ENCODE results near the gene NAALADL2.

NAALADL2 gene

DNA sequence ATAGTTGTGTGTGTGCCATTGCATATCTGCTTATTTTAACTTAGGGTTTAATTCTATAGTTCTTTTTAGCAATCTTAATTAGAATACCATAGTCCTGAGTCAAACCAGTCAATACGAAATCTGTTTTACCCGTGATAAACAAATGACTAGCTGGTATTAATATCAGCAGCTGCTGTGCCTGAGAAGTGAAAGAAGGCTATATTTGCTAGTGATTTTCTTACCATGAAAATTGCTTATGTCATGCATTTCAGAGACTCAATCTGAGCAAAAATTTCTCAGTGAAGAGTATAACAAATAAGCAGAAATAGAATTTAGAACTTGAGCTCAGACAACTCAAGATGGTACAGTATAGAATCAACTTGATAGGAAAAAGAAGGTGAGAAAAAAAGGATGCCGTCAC, 820.4 kb downstream of the NAALADL2 start:
- DNase-seq (ENCODE audit: low read depth): no peak

DNA sequence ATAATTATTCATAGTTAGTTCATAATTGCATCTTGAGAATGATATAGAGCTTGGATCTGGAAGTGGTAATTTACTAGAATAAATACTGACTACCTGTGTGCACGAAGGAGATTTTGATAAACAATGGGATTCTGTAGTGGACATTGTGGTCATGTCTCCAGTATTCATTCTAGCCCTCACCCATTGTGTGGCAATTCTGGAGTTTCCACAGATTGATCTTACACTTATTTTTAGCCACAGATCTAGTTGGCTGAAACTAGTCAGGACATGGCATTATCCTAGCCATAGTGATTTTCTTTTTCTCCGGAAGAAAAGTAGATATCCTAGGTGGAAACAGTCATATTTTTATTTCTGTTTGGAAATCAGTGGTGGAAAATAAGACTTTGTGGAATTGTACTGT, 833.1 kb downstream of the NAALADL2 start:
- DNase-seq (ENCODE audit: low read depth): no peak

DNA sequence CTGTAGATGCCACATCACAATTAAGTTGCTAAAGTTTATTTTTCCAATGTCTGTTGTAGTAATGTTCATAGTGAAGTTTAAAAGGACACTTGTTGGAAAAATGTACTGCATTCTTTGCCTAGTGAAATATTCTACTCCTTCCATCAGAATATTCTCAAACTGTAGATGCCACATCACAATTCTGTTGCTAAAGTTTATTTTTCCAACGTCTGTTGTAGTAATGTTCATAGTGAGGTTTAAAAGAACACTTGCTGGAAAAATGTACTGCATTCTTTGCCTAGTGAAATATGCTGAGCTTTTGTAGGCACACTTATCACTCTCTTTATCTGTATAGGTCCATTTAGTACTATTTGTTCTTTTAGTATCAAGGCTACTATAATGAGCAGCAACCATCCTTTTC, 836.1 kb downstream of the NAALADL2 start:
- no peak for DNase-seq (ENCODE audit: low read depth)

DNA sequence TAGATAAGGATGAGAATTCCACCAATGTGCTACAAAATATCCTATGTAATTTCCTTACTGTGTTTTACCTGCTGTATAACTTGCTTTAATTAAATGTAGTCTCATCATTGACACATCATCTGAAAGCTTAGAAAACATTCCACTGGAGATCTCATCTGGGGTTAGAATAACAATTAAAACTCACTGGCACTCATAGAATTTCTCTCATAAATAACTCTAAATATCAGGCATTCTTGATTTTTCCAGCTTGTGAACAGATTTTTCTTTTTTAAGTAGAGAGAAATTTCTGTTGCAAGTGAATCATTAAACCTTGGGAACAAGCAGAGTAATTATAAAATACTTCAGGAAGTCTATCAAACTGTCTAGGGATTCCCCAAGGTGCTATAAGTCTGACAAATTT, 843.8 kb downstream of the NAALADL2 start:
- DNase-seq (ENCODE audit: low read depth): no peak

DNA sequence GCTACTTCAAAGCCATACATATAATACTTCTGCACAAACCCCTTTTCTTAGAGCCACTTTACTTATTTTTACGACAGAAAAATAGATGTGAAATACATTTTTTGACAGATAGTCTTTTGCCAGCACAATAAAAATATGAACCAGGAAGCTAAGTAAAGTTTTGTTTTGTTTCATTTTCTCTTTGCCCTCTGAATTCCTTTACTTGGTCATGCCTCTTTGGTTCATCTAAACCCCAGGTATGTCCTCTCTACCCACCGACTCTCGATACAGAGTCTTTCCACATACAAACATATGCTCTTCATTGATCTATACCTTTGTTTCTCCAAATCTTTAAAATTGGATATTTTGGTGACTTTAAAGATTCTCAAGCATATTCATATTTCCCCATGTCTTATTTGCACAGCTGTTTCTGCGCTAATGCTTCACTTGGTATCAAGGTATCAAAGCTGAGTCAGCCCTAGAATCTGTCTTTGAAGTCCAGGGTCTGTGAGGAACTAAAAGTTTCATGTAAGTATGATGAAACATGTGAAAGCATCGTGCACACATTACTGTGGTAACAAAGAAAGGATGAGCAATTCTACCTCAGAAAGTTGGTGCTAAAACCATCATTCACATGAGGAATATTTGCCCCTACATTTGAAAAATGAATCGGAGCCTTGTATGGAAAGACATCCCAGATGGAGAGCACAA, 845.4 kb downstream of the NAALADL2 start:
- DNase-seq (ENCODE audit: low read depth): peak; percentile 19

DNA sequence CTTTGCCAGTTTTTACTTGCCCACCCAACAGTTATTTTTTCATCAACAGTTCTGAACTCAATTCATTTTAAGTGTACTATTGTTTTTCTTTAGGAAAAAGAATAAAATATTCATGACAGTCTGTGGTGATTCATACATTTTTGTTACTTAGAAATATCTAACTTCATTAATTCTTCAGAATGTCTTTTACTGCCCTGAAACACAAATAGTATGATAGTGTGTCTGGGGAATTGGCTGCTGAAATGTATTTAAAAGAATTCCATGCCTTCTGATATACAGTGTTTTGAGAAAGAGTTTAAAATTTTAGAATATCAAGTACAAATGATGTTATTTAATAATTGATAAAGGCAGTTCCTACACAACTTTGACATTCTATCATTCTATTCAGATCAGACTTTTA, 854.1 kb downstream of the NAALADL2 start:
- no peak for DNase-seq (ENCODE audit: low read depth)

DNA sequence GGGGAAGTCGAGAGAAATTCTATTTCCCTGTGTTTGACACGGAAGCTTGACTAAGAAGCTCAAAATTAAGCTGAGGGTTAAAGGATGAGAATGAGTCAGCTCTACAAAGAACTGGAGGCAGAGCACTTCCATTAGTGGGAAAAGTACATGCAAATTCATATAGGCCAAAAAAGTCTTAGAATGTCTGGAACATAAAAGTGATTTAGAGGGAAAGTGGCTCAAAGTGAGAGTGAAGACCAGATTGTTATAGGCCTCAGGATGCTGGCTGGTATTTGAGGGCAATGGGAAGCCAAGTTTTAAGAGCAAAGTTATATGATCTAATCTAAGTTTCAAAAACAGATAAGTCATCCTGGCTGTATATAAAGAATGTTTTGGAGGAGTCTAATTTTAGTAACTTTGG, 857.3 kb downstream of the NAALADL2 start:
- peak; percentile 21 for DNase-seq (ENCODE audit: low read depth)

DNA sequence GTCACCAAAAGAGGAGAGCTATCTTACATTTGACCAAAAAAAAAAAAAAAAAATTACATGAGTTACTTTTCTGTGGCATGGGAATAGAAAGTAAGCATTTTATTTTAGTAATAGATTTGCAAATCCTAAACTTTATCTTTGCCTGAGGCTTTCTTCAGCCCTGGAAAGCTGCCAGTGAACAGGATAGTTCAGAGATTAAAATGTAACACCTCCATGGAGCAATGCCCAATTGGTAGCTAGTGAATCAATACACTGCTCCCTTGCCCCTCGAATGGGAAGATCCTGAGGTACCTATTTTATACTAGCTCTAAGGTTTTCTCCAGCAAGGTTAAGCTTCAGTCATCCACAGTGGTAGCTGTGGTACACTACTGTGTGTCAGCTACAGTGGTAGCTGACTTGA, 867.1 kb downstream of the NAALADL2 start:
- no peak for DNase-seq (ENCODE audit: low read depth)

DNA sequence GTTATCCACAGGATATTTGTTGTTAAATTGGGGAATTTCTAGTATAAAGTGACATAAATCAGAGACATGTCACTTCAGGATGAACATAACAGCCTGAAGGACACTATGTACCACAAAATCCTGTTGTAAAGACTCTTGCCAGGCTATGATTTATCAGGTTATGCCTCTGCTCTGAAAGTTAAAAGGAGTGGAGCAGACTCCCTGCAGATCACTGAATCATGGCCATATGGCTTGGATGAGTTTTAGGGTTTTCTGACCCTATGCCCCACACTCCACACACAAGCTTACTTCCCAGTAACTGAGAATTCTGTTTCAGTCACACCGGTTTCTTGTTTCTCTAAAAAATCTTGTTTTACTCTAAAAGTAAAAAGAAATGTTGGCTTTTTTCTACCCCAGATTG, 869.4 kb downstream of the NAALADL2 start:
- DNase-seq (ENCODE audit: low read depth): peak; percentile 24

DNA sequence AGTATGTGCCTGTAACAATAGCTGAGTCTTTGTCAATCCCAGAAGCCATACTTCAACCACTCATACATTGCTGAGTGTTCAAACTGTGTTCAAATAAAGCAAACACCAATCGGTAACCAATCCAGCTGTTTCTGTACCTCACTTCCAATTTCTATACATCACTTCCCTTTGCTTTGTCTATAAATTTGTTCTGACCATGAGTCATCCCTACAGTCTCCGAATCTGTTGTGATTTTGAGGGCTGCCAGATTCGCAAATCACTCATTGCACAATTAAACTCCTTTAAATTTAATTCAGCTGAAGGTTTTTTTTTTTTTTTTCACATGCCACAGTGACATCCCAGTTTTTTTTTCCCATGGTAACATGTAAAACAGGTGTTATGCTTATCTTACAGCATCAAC, 870.3 kb downstream of the NAALADL2 start:
- no peak for DNase-seq (ENCODE audit: low read depth)

DNA sequence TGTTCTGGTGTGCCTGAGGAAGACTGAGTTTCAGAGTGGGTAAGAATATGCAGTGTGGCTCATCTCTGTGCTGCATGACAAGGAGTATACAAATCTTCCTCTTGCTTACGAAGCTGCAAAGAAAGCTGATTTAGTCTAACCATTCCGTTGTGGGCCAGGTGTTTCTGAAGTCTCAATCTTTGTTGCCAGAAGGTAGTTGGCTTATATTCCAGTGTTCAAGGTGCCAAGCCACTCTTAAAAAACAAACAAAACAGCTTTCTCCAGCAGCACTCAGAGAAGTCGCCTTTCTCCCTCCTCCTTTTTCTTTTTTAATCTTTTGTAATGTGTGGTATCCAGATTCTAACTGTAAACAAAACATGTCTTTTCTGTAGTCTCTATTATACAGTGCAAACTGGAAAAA, 872.4 kb downstream of the NAALADL2 start:
- DNase-seq (ENCODE audit: low read depth): no peak

DNA sequence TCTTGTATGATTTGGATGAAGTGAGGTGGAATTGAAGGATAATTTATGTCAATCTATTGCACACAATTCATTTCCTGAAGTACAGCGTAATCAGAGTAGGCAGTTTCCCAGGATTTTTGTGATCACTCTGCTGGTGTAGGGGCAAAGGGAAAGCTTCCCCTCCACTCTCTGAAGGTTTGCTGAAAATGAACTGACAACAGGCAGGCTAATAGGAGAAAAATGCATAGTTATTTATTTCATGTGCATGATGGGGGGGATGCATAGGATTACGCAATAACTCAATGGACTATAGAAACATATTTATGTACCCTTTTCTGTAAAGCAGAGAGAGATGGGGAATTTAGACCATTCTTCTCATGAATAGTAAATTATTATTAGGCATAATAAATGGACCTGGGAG, 872.9 kb downstream of the NAALADL2 start:
- no peak for DNase-seq (ENCODE audit: low read depth)

DNA sequence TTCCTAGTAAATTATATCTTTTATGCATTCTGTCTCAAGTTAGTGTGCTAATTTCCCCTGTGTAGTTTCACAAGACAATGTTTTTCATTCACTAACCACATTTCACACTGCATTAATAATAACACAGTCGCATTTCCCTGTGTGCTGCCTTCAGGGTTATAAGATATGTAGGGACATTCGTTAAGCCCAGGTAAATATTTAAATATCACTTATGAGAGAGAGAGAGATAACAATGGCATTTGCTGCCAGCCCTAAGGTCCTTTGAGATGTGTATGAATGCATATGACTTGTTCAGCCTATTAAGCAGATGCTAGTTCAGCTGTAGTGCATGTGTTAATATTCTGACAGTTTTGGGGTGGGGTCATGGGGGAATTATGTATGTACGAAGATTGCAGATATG, 876.7 kb downstream of the NAALADL2 start:
- DNase-seq (ENCODE audit: low read depth): no peak

DNA sequence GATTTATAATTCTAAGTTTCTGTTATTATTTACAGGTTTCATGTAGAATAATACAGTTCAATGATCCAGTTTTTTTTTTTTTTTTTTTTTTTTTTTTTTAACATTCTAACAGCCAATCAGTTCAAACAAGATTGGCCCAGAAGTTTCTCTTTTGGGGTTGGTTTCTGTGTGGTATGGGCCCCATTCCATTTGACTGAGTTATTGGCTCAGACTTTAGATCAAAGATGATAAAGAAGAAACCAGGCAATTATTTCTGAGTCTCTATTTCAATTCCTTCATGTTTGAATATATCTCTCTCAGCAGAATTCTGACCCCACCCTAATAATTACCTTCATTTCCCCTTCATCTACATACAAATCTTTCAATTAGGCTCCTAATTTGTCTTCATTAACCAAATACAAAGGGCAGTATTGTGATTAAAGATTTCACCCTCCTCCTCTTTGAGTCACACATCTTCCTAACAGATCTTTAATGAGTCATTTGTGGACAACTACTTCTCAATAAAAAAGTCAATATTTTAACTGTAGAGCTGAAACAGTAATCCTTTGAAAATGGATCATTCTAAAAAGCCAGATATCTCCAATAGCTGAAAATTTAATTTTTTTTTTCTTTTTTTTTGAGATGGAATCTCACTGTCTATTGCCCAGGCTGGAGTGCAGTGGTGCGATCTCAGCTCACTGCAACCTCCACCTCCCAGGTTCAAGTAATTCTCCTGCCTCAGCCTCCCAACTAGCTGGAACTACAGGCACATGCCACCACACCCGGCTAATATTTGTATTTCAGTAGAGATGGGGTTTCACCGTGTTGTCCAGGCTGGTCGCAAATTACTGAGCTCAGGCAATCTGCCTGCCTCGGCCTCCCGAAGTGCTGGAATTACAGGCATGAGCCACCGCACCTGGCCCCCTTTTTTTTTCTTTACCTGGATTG, 878.8 kb downstream of the NAALADL2 start:
- DNase-seq (ENCODE audit: low read depth): no peak

DNA sequence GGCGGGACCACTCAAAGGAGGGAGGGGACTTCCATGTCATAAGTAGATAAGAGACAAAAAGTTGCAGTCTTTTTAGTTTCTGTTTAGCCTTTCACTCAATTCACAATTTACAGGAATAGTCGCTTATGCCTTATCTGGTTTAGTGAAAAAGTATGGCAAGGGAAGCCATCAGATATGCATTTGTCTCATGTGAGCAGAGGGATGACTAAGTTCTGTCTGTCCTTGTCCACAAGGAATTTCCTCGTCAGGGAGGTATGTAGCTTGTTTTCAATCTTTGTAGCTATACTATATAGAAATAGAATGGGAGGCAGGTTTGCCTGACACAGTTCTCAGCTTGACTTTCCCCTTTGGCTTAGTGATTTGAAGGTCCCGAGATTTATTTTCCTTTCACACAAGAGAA, 882.8 kb downstream of the NAALADL2 start:
- DNase-seq (ENCODE audit: low read depth): peak; percentile 12

DNA sequence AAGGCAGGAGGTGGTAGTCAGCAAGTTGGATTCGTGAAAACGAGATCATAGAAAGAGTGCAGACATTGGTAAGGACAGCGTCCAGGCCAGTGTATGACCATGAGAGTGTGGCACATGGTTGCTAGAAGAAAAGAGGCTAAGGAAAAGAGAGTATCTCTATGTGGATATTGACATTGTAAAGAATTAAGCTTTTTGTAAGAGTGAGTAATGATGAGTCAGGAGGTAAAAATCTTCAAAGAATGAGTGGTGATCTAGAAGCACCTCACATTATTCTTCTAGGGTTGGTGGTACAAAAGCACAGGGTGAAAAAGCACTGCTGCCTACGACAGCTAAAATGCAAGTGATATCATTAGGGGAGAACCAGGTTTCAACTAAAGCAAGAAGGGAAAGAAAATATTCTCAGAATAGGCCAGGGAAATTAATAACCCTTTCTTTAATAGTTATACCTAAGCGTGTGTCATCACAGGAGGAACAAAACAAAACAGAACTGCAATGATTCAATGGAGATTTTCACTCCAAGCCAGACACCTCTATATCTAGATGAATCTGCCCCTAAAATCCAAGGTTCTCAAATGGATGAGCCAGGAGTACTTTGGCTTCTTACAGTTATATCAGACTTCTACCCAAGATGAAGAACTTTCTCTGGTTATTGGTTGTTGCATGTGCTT, 884.7 kb downstream of the NAALADL2 start:
- peak; percentile 51 for DNase-seq (ENCODE audit: low read depth)

DNA sequence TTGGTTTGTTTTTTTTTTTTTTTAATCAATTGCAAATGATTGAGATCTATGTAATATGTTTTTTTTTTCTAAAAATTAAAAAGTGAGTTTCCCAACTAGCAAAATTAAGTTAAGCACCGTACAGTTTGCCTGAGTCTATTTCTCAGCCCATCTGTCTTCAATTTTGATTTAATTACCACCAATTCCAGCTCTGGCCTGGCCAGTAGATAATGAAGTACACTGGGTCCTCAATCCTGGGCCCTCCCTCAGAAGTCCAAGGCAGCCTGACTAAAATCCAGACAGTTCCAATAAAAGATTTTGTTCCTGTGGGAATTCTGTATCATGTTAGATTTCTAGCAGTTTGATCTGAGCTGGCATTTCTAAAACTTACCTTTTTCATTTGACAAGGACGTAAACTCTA, 887.2 kb downstream of the NAALADL2 start:
- no peak for DNase-seq (ENCODE audit: low read depth)

DNA sequence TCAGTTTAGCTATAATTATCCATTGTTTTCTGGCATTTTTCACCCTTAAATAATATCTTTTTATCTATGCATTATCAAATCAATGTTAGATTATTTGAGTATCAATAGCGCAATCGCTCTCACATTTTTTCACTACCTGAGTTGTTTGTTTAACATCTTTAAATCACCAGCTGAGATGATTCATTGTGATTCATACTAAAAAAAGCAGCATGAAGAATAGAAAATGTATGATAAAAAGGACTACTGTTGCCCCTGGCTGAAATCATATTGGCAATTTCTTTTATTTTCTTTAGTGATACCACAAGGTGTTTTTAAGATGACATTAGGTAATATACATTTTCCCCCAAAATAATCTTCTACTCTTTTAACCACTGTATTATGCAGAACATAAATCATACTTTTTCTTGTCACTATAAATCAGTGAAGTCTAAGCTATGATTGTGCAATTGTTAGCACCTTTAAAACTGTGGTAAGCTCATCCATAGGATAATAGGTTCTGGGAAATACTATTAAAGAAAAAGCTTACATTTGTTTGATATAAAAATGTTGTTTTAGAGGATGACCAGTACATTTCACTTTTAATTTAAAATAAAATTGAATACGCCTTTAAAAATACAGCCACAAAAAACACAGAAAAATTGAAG, 889.1 kb downstream of the NAALADL2 start:
- peak; percentile 10 for DNase-seq (ENCODE audit: low read depth)

DNA sequence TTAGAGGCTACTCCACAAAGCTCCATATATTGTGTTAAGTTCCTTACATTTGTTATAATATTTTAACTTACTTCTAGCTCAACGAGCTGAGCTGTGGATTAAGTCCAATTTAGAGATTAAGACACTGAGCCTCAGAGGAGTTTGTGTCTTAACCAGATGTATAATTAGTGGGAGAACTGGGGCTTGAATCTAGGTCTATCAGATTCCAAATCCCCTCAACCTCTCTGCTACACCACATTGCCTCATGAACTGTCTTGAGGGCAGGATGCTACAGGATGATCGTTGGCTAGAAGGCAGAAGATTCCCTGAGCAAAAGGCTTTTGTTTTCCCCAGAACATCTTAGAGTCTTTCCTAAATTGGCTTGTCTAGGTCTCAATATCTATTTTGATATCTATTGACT, 890.8 kb downstream of the NAALADL2 start:
- DNase-seq (ENCODE audit: low read depth): no peak

DNA sequence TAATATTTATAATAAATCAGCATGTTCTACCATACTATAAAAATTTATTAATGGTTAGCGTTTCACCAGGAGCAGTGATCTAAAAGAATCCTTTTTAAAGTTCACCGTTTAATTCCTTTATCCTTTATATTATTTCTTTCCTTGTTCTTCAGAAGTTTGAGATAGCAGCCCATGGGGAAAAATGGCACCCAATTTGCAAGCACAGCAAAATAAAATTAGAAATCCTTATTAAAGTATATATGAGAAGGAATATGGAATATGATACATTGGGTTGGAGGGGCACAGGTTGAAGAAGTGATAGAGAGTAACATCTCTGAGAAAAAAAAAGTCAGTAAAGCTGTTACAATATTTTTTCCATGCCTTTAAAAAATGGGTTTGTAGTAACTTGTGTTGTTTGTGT, 892.0 kb downstream of the NAALADL2 start:
- no peak for DNase-seq (ENCODE audit: low read depth)

DNA sequence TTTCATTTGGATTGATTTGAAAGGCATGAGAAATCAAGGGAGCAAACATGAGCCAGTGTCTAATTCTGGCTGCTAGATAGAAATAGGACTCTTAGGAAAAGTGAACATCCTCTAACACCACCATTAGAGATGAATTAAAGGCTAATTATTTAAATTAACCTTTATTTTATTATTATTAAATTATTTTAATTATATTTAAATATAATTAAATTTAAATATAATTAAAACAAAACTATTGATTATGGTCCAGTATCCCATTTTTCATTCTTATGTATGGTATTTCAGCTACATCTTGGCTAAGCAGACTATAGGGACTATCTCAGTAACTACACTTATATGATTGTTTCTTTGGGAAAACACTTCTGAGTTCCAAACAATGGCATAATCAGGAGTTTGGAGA, 904.8 kb downstream of the NAALADL2 start:
- no peak for DNase-seq (ENCODE audit: low read depth)

DNA sequence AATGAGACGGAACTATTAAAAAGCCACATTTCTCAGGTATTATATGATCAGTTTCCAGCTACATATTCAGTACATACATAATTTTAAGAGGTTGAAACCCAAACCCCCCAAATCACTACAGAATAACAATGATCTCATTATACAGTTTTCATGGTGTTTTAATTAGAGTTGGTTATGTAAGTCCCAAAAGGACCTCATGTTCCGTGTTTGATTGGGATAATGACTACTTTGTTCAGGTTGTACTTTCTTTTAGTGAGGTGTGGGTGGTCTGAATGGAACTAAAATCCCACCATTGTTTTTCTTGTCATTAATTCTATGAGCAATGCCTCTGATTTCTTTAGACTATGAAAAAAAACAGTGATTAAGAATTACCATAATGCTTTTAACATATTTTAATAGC, 905.6 kb downstream of the NAALADL2 start:
- DNase-seq (ENCODE audit: low read depth): no peak

DNA sequence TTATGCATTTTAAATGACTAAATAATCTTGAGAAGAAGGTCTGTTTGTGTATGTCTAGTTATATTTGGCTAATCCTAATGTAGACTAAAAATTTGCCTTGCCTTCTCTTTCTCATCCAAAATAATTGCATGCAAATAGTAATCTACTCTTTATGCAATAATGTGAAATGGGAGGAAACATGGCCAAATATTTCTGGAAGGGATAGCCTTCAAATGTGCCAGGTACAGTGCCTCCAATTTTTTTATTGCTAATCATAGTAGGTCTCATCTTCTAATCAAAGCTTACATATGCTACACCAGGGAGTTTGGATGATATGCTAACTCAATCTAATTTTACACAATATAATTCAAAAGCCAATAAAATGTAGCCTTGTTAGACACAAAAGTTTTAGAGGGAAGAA, 911.3 kb downstream of the NAALADL2 start:
- no peak for DNase-seq (ENCODE audit: low read depth)
